CD14-positive monocyte (primary cell): ENCODE measurements around the gene TSPEAR. TPM values are rescaled to one million over a fixed set of nuclear protein-coding genes. Genes with fewer than 3 reads are reported as not detected.

ENCODE experiments used
- DNase-seq, 3 donors: peaks; one replicate each; pipeline ENCODE4 v3.0.0-alpha.2; 2011 to 2022
- H2AFZ ChIP-seq: 2 replicates; pipeline ENCODE4 v1.6.0; 2012; ENCODE audit warnings: mild to moderate bottlenecking, low read depth, low read length, inconsistent platforms; ENCODE audit not compliant: insufficient read depth, poor library complexity, severe bottlenecking
- H3K27ac ChIP-seq, 2 donors: 1 replicate in 1 of 2; 2 replicates in 1 of 2; pipeline ENCODE4 v1.5.1; 2012 to 2013; ENCODE audit warnings: low read length in 2 of 2, control low read depth in 1 of 2, inconsistent platforms in 1 of 2, low read depth in 1 of 2, mild to moderate bottlenecking in 1 of 2
- H3K27me3 ChIP-seq, 2 donors: one replicate each; pipeline versions ENCODE4 v1.6.0 to v1.6.1; 2011 to 2013; ENCODE audit warnings: low read length in 2 of 2; ENCODE audit not compliant: control insufficient read depth in 2 of 2, insufficient read depth in 2 of 2
- H3K36me3 ChIP-seq, 2 donors: replicated peaks in 1 of 2; 1 replicate in 1 of 2; 2 replicates in 1 of 2; pipeline versions ENCODE4 v1.5.1 to v1.6.1; 2012 to 2013; ENCODE audit warnings: low read length in 2 of 2, control low read depth in 1 of 2, inconsistent platforms in 1 of 2, mild to moderate bottlenecking in 1 of 2; ENCODE audit not compliant: insufficient read depth in 2 of 2, control insufficient read depth in 1 of 2
- H3K4me1 ChIP-seq, 2 donors: 1 replicate in 1 of 2; 2 replicates in 1 of 2; pipeline versions ENCODE4 v1.5.1 to v1.6.1; 2012 to 2013; ENCODE audit warnings: low read length in 2 of 2, control low read depth in 1 of 2, inconsistent platforms in 1 of 2, mild to moderate bottlenecking in 1 of 2, moderate library complexity in 1 of 2; ENCODE audit not compliant: insufficient read depth in 2 of 2, control insufficient read depth in 1 of 2
- H3K4me2 ChIP-seq: replicated peaks from 2 replicates; pipeline ENCODE3; 2012; ENCODE audit warnings: low read length, moderate library complexity, mild to moderate bottlenecking; ENCODE audit not compliant: poor library complexity, severe bottlenecking; ENCODE audit errors: extremely low read depth
- H3K4me3 ChIP-seq, 3 experiments: fragments of 200-600 bp in 1 of 3; sonication (generic) in 1 of 3; replicated peaks in 1 of 3; 1 replicate in 2 of 3; 2 replicates in 1 of 3; pipeline ENCODE4 v1.5.1; 2011 to 2013; ENCODE audit warnings: low read length in 3 of 3, mild to moderate bottlenecking in 3 of 3, control low read depth in 2 of 3, low read depth in 2 of 3, inconsistent platforms in 1 of 3, moderate library complexity in 1 of 3
- H3K79me2 ChIP-seq: 2 replicates; pipeline ENCODE4 v1.6.0; 2012; ENCODE audit warnings: mild to moderate bottlenecking, control low read depth, inconsistent platforms, low read length, moderate library complexity; ENCODE audit not compliant: insufficient read depth
- H3K9ac ChIP-seq: 2 replicates; pipeline ENCODE4 v1.6.0; 2017; ENCODE audit warnings: low read length, mild to moderate bottlenecking; ENCODE audit not compliant: insufficient read depth, poor library complexity, severe bottlenecking
- H3K9me3 ChIP-seq, 2 donors: replicated peaks in 1 of 2; 1 replicate in 1 of 2; 2 replicates in 1 of 2; pipeline versions ENCODE4 v1.5.1 to v1.6.1; 2012 to 2013; ENCODE audit warnings: low read length in 2 of 2, control low read depth in 1 of 2; ENCODE audit not compliant: control insufficient read depth in 1 of 2, insufficient read depth in 1 of 2
- H4K20me1 ChIP-seq: 2 replicates; pipeline ENCODE4 v1.6.0; 2012; ENCODE audit warnings: mild to moderate bottlenecking, low read length, control low read depth, moderate library complexity; ENCODE audit not compliant: insufficient read depth
- H3K27ac Mint-ChIP-seq, 7 donors: one replicate each; pipeline ENCODE4 v1.8.0; 2020; ENCODE audit warnings: mild to moderate bottlenecking in 7 of 7, mixed read lengths in 7 of 7, moderate library complexity in 6 of 7, inconsistent platforms in 2 of 7
- H3K27me3 Mint-ChIP-seq, 3 donors: one replicate each; pipeline ENCODE4 v1.8.0; 2021 to 2022; ENCODE audit warnings: low read depth in 3 of 3, mild to moderate bottlenecking in 3 of 3, mixed read lengths in 3 of 3, moderate library complexity in 3 of 3, inconsistent platforms in 1 of 3
- H3K36me3 Mint-ChIP-seq, 2 donors: one replicate each; pipeline ENCODE4 v1.8.0; 2020; ENCODE audit warnings: mixed read lengths in 2 of 2, inconsistent platforms in 1 of 2, mild to moderate bottlenecking in 1 of 2
- H3K4me1 Mint-ChIP-seq: one replicate; pipeline ENCODE4 v1.8.0; 2020; ENCODE audit warnings: mild to moderate bottlenecking, mixed read lengths
- H3K4me3 Mint-ChIP-seq, 2 donors: one replicate each; pipeline ENCODE4 v1.8.0; 2020; ENCODE audit warnings: mild to moderate bottlenecking in 2 of 2, mixed read lengths in 2 of 2, moderate library complexity in 1 of 2
- H3K9me3 Mint-ChIP-seq, 7 donors: one replicate each; pipeline ENCODE4 v1.8.0; 2020 to 2022; ENCODE audit warnings: mixed read lengths in 7 of 7, mild to moderate bottlenecking in 6 of 7, moderate library complexity in 6 of 7, inconsistent platforms in 2 of 7
- WGBS: methylation state at CpG from one replicate; pipeline ENCODE4 v1.1.5; 2013; ENCODE audit warnings: missing lambda C conversion rate; ENCODE audit not compliant: insufficient coverage; 5-methylcytosine and 5-hydroxymethylcytosine counted together
- intact Hi-C, 2 donors: fragments of 100-400 bp; cut with micrococcal nuclease; formaldehyde crosslinking; loops; one replicate each; pipeline versions ENCODE4 v1.15.0 to v1.15.1; 2023
- polyA plus RNA-seq, 3 donors: library from polyadenylated mRNA; depleted of rRNA in 1 of 3; unstranded in 2 of 3; stranded (reverse) in 1 of 3; fragments of 300-500 nt in 2 of 3; fragments of >200 nt in 1 of 3; fragmentation: Illumina TruSeq in 2 of 3; gene quantifications; 1 replicate in 2 of 3; 2 replicates in 1 of 3; pipeline ENCODE4 v1.2.3, GENCODE V29; 2012 to 2021
- TF ChIP-seq, protein P1 (sequence below): fragments of 200-600 bp; IDR thresholded peaks from one replicate; pipeline ENCODE4 v1.8.0; 2022; ENCODE audit warnings: antibody characterized with exemption, mild to moderate bottlenecking

The TSPEAR gene
- polyA plus RNA-seq, 3 donors, result not detected

DNA sequence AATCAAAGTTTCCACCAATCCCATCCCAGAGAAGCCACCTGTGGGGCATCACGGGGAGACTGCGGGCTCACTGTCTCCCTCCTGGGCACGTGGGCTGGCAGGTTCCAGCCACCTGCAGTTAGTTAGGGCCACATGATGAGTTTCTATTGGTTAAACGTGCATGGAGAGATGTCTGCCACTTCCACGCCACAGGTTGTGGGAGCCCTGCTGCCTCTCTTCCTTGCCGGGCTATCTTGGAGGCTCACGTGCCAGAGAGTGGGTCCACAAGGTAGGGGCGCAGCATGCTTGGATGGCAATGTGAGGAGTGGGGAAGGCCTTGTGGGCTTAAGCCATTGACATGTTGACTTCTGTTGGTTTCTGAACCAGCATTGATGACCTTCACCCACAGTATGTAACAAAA, 107.5 kb downstream of the TSPEAR start:
- intact Hi-C loops, result no loop called here
- H3K4me1 ChIP-seq, result no peaks in the 10 kb centered on the region

DNA sequence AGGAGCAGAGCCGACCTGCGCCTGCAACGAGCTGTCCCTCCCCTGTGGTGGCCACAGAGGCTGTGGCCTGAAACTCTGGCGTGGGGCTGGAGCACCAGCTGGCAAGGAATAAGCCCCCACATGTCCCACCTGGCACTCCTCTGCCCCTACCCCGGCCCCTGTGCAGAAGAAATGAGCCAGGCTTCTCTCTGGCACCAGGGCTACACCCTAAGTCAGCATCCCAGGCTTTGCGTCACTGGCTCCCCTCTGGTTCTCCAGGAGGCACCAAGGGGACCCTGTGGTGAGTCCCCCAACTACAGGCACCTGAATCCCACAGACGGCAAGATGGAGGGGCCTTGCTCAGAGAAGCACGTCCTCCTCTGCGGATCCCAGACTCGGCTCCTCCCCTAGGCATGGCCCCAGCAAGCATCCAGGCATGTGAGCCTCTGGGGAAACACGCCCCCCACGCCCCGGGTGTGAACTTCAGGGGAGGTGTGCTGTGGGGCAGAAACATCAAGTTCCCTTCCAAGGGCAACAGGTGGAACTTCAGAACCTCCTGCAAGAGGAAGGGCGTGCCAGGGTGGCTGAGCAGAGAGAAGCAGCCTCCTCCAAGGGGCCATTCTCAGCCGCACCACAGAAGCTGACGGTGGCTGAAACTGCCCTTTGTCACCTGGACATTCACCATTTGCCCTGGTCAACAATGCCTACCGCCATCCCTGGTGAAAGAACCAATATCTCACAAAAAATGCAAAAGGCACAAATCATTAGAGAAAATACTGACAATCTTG, 108.1 kb downstream of the TSPEAR start:
- Histone ChIP-seq H3K4me3 (no peak overlapping the region), H2AFZ (no peak overlapping the region), H3K9me3 (peaks cover 0 to 3% of the 10 kb centered on the region in 2 donors), H3K79me2 (no peaks in the 10 kb centered on the region), H3K27ac (no peak overlapping the region), H3K36me3 (no peaks in the 10 kb centered on the region), H3K27me3 (no peaks in the 10 kb centered on the region), H3K4me2 (no peak overlapping the region), H4K20me1 (no peaks in the 10 kb centered on the region), H3K4me1 (no peaks in the 10 kb centered on the region), H3K9ac (no peak overlapping the region)
- no peaks in the 10 kb centered on the region for H3K36me3 Mint-ChIP-seq
- H3K27me3 Mint-ChIP-seq, result peaks cover 2 to 6% (median 5%) of the 10 kb centered on the region in 3 donors
- peaks cover 3 to 17% (median 9%) of the 10 kb centered on the region in 7 donors for H3K9me3 Mint-ChIP-seq
- TF ChIP-seq, protein P1, sequence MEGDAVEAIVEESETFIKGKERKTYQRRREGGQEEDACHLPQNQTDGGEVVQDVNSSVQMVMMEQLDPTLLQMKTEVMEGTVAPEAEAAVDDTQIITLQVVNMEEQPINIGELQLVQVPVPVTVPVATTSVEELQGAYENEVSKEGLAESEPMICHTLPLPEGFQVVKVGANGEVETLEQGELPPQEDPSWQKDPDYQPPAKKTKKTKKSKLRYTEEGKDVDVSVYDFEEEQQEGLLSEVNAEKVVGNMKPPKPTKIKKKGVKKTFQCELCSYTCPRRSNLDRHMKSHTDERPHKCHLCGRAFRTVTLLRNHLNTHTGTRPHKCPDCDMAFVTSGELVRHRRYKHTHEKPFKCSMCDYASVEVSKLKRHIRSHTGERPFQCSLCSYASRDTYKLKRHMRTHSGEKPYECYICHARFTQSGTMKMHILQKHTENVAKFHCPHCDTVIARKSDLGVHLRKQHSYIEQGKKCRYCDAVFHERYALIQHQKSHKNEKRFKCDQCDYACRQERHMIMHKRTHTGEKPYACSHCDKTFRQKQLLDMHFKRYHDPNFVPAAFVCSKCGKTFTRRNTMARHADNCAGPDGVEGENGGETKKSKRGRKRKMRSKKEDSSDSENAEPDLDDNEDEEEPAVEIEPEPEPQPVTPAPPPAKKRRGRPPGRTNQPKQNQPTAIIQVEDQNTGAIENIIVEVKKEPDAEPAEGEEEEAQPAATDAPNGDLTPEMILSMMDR, result no peak
- intact Hi-C loops, result no loop called here
- no peak overlapping the region for H3K27ac Mint-ChIP-seq
- H3K4me3 Mint-ChIP-seq, result no peak overlapping the region
- DNase-seq, result no peak
- 80% methylated on average over 11 of the region's 17 CpGs for WGBS
- H3K4me1 Mint-ChIP-seq, result no peaks in the 10 kb centered on the region

More for the DNA sequence above, 107.5 kb downstream of the TSPEAR start:
- peaks cover 0 to 3% of the 10 kb centered on the region in 2 donors for H3K9me3 ChIP-seq
- Mint-ChIP-seq H3K27me3 (peaks cover 2 to 6% (median 5%) of the 10 kb centered on the region in 3 donors), H3K27ac (no peak overlapping the region), H3K36me3 (no peaks in the 10 kb centered on the region), H3K9me3 (peaks cover 4 to 17% (median 10%) of the 10 kb centered on the region in 7 donors), H3K4me3 (no peak overlapping the region), H3K4me1 (no peaks in the 10 kb centered on the region)
- no peak overlapping the region for H2AFZ ChIP-seq
- no peak overlapping the region for H3K4me3 ChIP-seq
- H4K20me1 ChIP-seq, result no peaks in the 10 kb centered on the region
- H3K79me2 ChIP-seq, result no peaks in the 10 kb centered on the region
- H3K27ac ChIP-seq, result no peak overlapping the region
- WGBS, result 84% methylated on average over 5 of the region's 8 CpGs
- H3K27me3 ChIP-seq, result no peaks in the 10 kb centered on the region
- H3K9ac ChIP-seq, result no peak overlapping the region
- TF ChIP-seq, protein P1, result no peak
- no peak overlapping the region for H3K4me2 ChIP-seq
- DNase-seq, result no peak
- H3K36me3 ChIP-seq, result no peaks in the 10 kb centered on the region
